Brain microvascular endothelial cell (primary cell): ENCODE data around the gene JAG2.

Experiments
- DNase-seq: peaks from one replicate; pipeline ENCODE4 v3.0.0-alpha.2; 2020
- H3K27ac ChIP-seq: fragments of 250-450 bp; sonication (Bioruptor Pico); 2 replicates; pipeline ENCODE4 v1.5.1; 2020; ENCODE audit warnings: mild to moderate bottlenecking, moderate library complexity
- H3K27me3 ChIP-seq: fragments of 250-450 bp; sonication (Bioruptor Pico); replicated peaks from 2 replicates; pipeline ENCODE4 v1.5.1; 2020; ENCODE audit warnings: mild to moderate bottlenecking
- H3K36me3 ChIP-seq: fragments of 250-450 bp; sonication (Bioruptor Pico); replicated peaks from 2 replicates; pipeline ENCODE4 v1.5.1; 2020; ENCODE audit warnings: mild to moderate bottlenecking
- H3K4me3 ChIP-seq: 2 replicates; pipeline ENCODE4 v1.5.1; 2011; ENCODE audit warnings: low read depth, mild to moderate bottlenecking, control low read depth, low read length, moderate library complexity
- in situ Hi-C: cut with HindIII; loops from 2 replicates; pipeline ENCODE4 v1.10.0; 2017; ENCODE audit warnings: low sequenced_read_pairs, low pct_ligation_motif_present
- TF ChIP-seq, protein P1 (sequence below): IDR thresholded peaks from 2 replicates; pipeline ENCODE4 v1.5.1; 2011; ENCODE audit warnings: low read depth, mild to moderate bottlenecking, moderate library complexity, low read length, control low read depth, inconsistent platforms; ENCODE audit errors: missing control alignments

Gene JAG2

GRCh38 chr14:105198588-105198987 lies 30.0 kb upstream of the JAG2 start:
- in situ Hi-C loops = no loop called here
- no peaks in the 10 kb centered on the region for H3K27me3 ChIP-seq
- no peaks in the 10 kb centered on the region for H3K36me3 ChIP-seq

DNA sequence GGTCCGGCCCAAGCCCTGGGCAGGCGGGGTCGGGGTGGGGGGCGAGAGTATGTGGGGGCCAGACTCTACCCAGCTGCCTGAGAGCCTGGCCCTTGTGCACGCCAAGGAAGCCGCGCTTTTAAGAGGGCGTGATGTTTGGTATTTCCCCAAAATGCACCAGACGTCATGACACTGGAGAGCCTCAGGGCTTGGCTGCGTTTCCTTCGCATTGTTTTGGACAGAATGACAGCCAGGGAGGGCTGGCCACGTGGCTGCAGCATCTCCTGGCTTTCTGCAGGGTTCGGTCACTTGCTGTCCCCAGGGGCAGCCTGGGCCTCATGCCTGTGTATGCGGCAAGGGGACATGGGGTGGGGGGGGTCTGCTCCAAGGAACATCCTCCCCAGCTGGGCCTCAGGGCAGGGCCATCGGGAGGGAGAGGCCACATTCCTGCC lies 28.6 kb upstream of the JAG2 start:
- Histone ChIP-seq H3K36me3 (no peaks in the 10 kb centered on the region), H3K27ac (no peak overlapping the region), H3K4me3 (no peak overlapping the region), H3K27me3 (no peaks in the 10 kb centered on the region)
- in situ Hi-C loops = no loop called here
- DNase-seq = no peak
- TF ChIP-seq, protein P1, sequence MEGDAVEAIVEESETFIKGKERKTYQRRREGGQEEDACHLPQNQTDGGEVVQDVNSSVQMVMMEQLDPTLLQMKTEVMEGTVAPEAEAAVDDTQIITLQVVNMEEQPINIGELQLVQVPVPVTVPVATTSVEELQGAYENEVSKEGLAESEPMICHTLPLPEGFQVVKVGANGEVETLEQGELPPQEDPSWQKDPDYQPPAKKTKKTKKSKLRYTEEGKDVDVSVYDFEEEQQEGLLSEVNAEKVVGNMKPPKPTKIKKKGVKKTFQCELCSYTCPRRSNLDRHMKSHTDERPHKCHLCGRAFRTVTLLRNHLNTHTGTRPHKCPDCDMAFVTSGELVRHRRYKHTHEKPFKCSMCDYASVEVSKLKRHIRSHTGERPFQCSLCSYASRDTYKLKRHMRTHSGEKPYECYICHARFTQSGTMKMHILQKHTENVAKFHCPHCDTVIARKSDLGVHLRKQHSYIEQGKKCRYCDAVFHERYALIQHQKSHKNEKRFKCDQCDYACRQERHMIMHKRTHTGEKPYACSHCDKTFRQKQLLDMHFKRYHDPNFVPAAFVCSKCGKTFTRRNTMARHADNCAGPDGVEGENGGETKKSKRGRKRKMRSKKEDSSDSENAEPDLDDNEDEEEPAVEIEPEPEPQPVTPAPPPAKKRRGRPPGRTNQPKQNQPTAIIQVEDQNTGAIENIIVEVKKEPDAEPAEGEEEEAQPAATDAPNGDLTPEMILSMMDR = no peak

More at GRCh38 chr14:105198588-105198987, 30.0 kb upstream of the JAG2 start:
- Histone ChIP-seq H3K27ac (no peak overlapping the region), H3K4me3 (no peak overlapping the region)
- no peak for DNase-seq
- TF ChIP-seq, protein P1 = peak; percentile 40

DNA sequence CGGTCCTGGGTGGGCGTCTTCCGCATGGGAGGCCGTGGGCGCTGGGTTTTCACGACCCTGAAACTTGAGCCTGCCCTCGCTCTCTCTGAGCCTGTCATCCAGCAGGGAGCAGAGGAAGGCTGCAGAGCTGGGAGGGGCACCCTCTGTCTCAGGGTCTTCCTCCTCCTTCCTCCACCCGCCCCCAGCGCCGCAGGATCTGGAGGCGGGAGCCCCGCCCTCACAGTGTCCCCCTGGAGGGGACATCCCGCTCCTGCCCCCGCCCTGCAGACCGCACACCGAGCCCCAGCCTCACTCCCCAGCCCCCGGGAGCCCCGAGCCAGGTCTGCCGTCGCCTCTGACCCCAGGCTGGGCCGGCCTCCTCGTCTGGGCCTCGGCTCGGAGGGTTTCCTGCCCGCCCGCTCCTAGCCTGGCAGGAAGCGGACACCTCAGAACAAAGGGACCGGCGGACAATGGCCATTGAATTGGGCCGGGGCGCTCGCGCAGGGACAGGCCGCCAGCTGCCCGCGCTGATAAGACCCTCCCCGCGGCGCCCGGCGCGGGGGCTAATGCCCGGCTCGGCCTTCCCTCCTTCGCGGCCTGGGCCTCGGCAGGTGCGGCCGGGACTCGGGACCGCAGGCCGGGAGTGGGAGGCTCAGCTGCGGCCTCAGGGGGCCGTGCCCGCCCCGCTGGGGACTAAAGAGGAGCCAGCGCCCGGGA lies 27.8 kb upstream of the JAG2 start:
- H3K27me3 ChIP-seq = no peaks in the 10 kb centered on the region
- in situ Hi-C loops = no loop called here
- TF ChIP-seq, protein P1 = no peak
- no peak overlapping the region for H3K4me3 ChIP-seq
- DNase-seq = no peak
- no peak overlapping the region for H3K27ac ChIP-seq
- H3K36me3 ChIP-seq = no peaks in the 10 kb centered on the region

- Histone ChIP-seq H3K36me3 (no peaks in the 10 kb centered on the region), H3K27ac (no peak overlapping the region), H3K27me3 (no peaks in the 10 kb centered on the region), H3K4me3 (no peak overlapping the region)
- in situ Hi-C loops = no loop called here
- TF ChIP-seq, protein P1 = peak; percentile 16
- peak; percentile 17 for DNase-seq
Measured at GRCh38 chr14:105195522-105196264, 27.1 kb upstream of the JAG2 start.

- Histone ChIP-seq H3K27ac (no peak overlapping the region), H3K27me3 (no peaks in the 10 kb centered on the region), H3K4me3 (no peak overlapping the region), H3K36me3 (no peaks in the 10 kb centered on the region)
- no peak for DNase-seq
- TF ChIP-seq, protein P1 = no peak
- in situ Hi-C loops = no loop called here
Measured at GRCh38 chr14:105195051-105195450, 26.5 kb upstream of the JAG2 start.
